Measurements from ENCODE around the gene CPEB3.

Gene CPEB3

GRCh38 chr10:92242910-92243671, 47.8 kb downstream of the CPEB3 start:
- Mint-ChIP-seq H3K4me1 (peaks cover 17 to 44% of the 10 kb centered on the region in 2 donors), H3K27ac (peak overlapping the region; percentile 43), H3K4me3 (peak overlapping the region; percentile 64 to 77), H3K27me3 (no peaks in the 10 kb centered on the region), H3K36me3 (peaks cover 5 to 6% of the 10 kb centered on the region in 2 donors), H3K9me3 (no peaks in the 10 kb centered on the region)
- DNase-seq (peak; percentile 12), ATAC-seq (replicated peaks) (peak; percentile 56 to 62)

GRCh38 chr10:92242380-92242779, 48.5 kb downstream of the CPEB3 start:
- Mint-ChIP-seq H3K4me1 (peaks cover 20 to 47% of the 10 kb centered on the region in 2 donors), H3K9me3 (no peaks in the 10 kb centered on the region), H3K36me3 (peaks cover 6% of the 10 kb centered on the region in 2 donors), H3K27ac (no peak overlapping the region), H3K4me3 (no peak overlapping the region), H3K27me3 (no peaks in the 10 kb centered on the region)
- no peak for ATAC-seq (replicated peaks)
- no peak for DNase-seq

- H3K9me3 Mint-ChIP-seq: no peaks in the 10 kb centered on the region
- peaks cover 20 to 47% of the 10 kb centered on the region in 2 donors for H3K4me1 Mint-ChIP-seq
- ATAC-seq (replicated peaks) (no peak), DNase-seq (no peak)
- peaks cover 6 to 10% of the 10 kb centered on the region in 2 donors for H3K36me3 Mint-ChIP-seq
- H3K27me3 Mint-ChIP-seq: no peaks in the 10 kb centered on the region
- no peak overlapping the region for H3K27ac Mint-ChIP-seq
- H3K4me3 Mint-ChIP-seq: peak overlapping the region in 1 of 2 donors; percentile 88
Observed at GRCh38 chr10:92241501-92241900, 49.4 kb downstream of the CPEB3 start.

- Mint-ChIP-seq H3K27ac (no peak overlapping the region), H3K4me3 (peak overlapping the region; percentile 88 to 92), H3K9me3 (no peaks in the 10 kb centered on the region), H3K4me1 (peaks cover 20 to 47% of the 10 kb centered on the region in 2 donors), H3K27me3 (no peaks in the 10 kb centered on the region), H3K36me3 (peaks cover 6 to 10% of the 10 kb centered on the region in 2 donors)
- DNase-seq (no peak), ATAC-seq (replicated peaks) (no peak)
Observed at GRCh38 chr10:92241158-92241500, 49.7 kb downstream of the CPEB3 start.

GRCh38 chr10:92240289-92241157, 50.4 kb downstream of the CPEB3 start:
- peak; percentile 24 for DNase-seq
- Mint-ChIP-seq H3K27ac (peak overlapping the region; percentile 70), H3K27me3 (no peaks in the 10 kb centered on the region), H3K4me1 (peaks cover 20 to 45% of the 10 kb centered on the region in 2 donors), H3K36me3 (peaks cover 6 to 10% of the 10 kb centered on the region in 2 donors), H3K4me3 (peak overlapping the region; percentile 88 to 92), H3K9me3 (no peaks in the 10 kb centered on the region)
- peak; percentile 58 to 67 for ATAC-seq (replicated peaks)

GRCh38 chr10:92239600-92240288, 51.1 kb downstream of the CPEB3 start:
- peaks cover 20 to 38% of the 10 kb centered on the region in 2 donors for H3K4me1 Mint-ChIP-seq
- H3K36me3 Mint-ChIP-seq: peaks cover 8 to 12% of the 10 kb centered on the region in 2 donors
- no peaks in the 10 kb centered on the region for H3K9me3 Mint-ChIP-seq
- ATAC-seq (replicated peaks) (peak; percentile 65 to 67), DNase-seq (peak; percentile 17)
- H3K4me3 Mint-ChIP-seq: peak overlapping the region; percentile 88 to 92
- peak overlapping the region; percentile 70 for H3K27ac Mint-ChIP-seq
- no peaks in the 10 kb centered on the region for H3K27me3 Mint-ChIP-seq

GRCh38 chr10:92239151-92239599, 51.7 kb downstream of the CPEB3 start:
- DNase-seq (no peak), ATAC-seq (replicated peaks) (no peak)
- Mint-ChIP-seq H3K4me3 (peak overlapping the region; percentile 76 to 88), H3K27me3 (no peaks in the 10 kb centered on the region), H3K27ac (peak overlapping the region; percentile 47), H3K9me3 (no peaks in the 10 kb centered on the region), H3K4me1 (peaks cover 18 to 33% of the 10 kb centered on the region in 2 donors), H3K36me3 (peaks cover 9 to 16% of the 10 kb centered on the region in 2 donors)

GRCh38 chr10:92238586-92239098, 52.2 kb downstream of the CPEB3 start:
- Mint-ChIP-seq H3K27ac (no peak overlapping the region), H3K4me3 (peak overlapping the region; percentile 76 to 88), H3K4me1 (peaks cover 18 to 33% of the 10 kb centered on the region in 2 donors), H3K36me3 (peaks cover 9 to 16% of the 10 kb centered on the region in 2 donors), H3K27me3 (no peaks in the 10 kb centered on the region), H3K9me3 (no peaks in the 10 kb centered on the region)
- DNase-seq (no peak), ATAC-seq (replicated peaks) (no peak)

GRCh38 chr10:92238054-92238585, 52.8 kb downstream of the CPEB3 start:
- Mint-ChIP-seq H3K9me3 (no peaks in the 10 kb centered on the region), H3K36me3 (peaks cover 9 to 18% of the 10 kb centered on the region in 2 donors), H3K27me3 (no peaks in the 10 kb centered on the region), H3K4me1 (peaks cover 15 to 28% of the 10 kb centered on the region in 2 donors), H3K27ac (no peak overlapping the region), H3K4me3 (no peak overlapping the region)
- ATAC-seq (replicated peaks) (no peak), DNase-seq (no peak)

- Mint-ChIP-seq H3K4me3 (no peak overlapping the region), H3K9me3 (no peaks in the 10 kb centered on the region), H3K27me3 (no peaks in the 10 kb centered on the region), H3K4me1 (peaks cover 2 to 8% of the 10 kb centered on the region in 2 donors), H3K27ac (no peak overlapping the region), H3K36me3 (peaks cover 8 to 15% of the 10 kb centered on the region in 2 donors)
- ATAC-seq (replicated peaks) (no peak), DNase-seq (no peak)
Observed at GRCh38 chr10:92231196-92231595, 59.7 kb downstream of the CPEB3 start.

- Mint-ChIP-seq H3K27ac (no peak overlapping the region), H3K9me3 (no peaks in the 10 kb centered on the region), H3K4me3 (no peak overlapping the region), H3K36me3 (peaks cover 10 to 17% of the 10 kb centered on the region in 2 donors), H3K27me3 (no peaks in the 10 kb centered on the region), H3K4me1 (peaks cover 0 to 2% of the 10 kb centered on the region in 2 donors)
- DNase-seq (no peak), ATAC-seq (replicated peaks) (no peak)
Observed at GRCh38 chr10:92222603-92223262, 68.1 kb downstream of the CPEB3 start.

- no peak overlapping the region for H3K4me3 Mint-ChIP-seq
- ATAC-seq (replicated peaks) (no peak), DNase-seq (no peak)
- no peaks in the 10 kb centered on the region for H3K27me3 Mint-ChIP-seq
- no peaks in the 10 kb centered on the region for H3K9me3 Mint-ChIP-seq
- H3K27ac Mint-ChIP-seq: no peak overlapping the region
- peaks cover 4 to 7% of the 10 kb centered on the region in 2 donors for H3K36me3 Mint-ChIP-seq
- H3K4me1 Mint-ChIP-seq: no peaks in the 10 kb centered on the region
Observed at GRCh38 chr10:92219559-92219958, 71.3 kb downstream of the CPEB3 start.

GRCh38 chr10:92218569-92218968, 72.3 kb downstream of the CPEB3 start:
- Mint-ChIP-seq H3K27ac (no peak overlapping the region), H3K27me3 (no peaks in the 10 kb centered on the region), H3K4me3 (no peak overlapping the region), H3K36me3 (peaks cover 4 to 7% of the 10 kb centered on the region in 2 donors), H3K9me3 (no peaks in the 10 kb centered on the region), H3K4me1 (peaks cover 0 to 5% of the 10 kb centered on the region in 2 donors)
- ATAC-seq (replicated peaks) (peak in 1 of 2 donors; percentile 59), DNase-seq (no peak)
